COLO668 (cell line): ENCODE data around the gene LRRC46.

ENCODE experiments used
- DNase-seq: peaks from one replicate; lab custom pipeline; 2025; ENCODE audit not compliant: unreplicated experiment; lab: John Stamatoyannopoulos, UW

The LRRC46 gene

DNA sequence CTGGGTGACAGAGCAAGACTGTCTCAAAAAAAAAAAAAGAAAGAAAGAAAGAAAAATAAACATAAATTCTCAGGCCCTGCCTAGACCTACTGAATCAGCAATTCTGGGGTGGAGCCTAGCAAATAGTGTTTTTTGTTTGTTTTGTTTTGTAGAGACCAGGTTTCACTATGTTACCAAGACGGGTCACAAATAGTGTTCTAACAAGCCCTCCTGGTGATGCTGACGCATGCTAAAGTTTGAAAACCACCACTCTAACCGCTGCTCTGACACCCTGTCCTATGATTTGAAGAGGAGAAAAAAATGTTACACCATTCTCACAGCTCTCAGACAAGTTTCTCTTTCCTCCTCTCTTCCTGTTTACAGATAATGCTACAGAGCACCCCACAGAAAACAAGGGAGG, 1.6 kb upstream of the LRRC46 start:
- no peak for DNase-seq

DNA sequence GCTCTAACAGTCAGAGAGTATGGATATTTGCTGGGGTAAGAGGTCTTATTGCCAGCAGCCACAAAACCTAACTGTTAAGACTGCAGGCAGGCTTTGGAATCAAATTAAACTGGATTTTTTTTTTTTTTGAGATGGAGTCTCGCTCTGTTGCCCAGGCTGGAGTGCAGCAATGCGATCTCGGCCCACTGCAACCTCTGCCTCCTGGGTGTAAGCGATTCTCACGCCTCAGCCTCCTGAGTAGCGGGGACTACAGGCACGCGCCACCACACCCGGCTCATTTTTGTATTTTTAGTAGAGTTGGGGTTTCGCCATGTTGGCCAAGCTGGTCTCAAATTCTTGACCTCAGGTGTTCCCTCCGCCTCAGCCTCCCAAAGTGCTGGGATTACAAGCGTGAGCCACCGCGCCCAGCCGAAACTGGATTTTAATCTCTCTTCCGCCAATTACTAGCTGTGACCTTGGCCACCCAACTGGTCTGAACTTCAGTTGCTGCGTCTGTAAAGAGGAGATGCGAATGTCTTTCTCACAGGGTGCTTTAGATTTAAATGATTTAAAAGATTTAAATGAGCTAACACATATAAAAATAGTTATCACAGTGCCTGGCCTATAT, 971 bp upstream of the LRRC46 start:
- no peak for DNase-seq

DNA sequence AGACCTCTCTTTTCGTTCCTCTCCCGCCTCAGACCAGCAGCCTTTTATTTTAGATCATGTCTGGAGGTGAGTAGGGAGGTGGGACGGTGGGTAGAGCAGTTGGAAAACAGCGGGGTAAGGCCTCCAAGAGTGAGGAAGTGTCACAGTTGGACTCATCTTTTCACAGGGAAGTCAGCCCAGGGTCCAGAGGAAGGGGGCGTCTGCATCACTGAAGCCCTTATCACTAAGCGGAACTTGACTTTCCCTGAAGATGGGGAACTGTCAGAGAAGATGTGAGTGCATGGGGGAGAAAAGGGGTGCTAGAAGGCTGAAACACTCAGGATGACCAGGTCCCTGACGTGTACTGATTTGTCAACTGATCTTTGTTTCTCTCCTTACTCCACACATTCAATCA, 461 bp downstream of the LRRC46 start:
- no peak for DNase-seq

DNA sequence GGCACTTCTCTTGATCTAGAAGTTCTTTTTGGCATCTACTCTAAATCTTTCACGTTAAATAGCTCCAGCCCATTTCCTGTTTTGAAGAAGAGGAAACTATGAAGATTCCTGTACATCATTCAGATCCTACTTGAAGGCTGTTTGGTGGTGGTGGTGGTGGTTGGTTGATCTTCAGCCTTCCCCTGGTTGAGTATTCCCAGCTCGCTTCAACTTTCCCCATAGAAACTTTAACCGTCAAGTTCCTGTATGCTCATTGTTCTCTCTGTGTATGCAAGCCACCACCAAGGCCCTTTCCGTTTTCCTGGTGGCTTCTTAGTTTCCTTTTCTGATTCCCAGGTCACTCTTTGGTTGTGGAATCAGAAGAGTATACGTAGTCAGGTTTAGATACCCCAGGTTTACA, 3.3 kb downstream of the LRRC46 start:
- DNase-seq: no peak

DNA sequence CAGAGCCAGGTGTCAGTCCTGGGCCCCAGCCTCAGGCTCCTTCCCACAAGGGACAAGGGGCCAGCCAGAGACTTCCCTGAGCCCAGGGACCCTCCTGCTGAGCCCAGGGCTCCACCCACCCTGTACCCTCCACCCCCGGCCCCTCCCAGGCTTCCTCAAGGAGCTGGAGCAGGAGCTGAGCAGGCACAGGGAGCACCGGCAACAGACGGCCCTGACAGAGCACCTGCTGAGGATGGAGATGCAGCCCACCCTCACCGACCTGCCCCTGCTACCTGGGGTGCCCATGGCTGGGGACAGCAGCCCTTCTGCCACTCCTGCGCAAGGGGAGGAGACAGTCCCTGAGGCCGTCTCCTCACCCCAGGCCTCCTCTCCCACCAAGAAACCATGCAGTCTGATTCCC, 5.1 kb downstream of the LRRC46 start:
- DNase-seq: no peak

DNA sequence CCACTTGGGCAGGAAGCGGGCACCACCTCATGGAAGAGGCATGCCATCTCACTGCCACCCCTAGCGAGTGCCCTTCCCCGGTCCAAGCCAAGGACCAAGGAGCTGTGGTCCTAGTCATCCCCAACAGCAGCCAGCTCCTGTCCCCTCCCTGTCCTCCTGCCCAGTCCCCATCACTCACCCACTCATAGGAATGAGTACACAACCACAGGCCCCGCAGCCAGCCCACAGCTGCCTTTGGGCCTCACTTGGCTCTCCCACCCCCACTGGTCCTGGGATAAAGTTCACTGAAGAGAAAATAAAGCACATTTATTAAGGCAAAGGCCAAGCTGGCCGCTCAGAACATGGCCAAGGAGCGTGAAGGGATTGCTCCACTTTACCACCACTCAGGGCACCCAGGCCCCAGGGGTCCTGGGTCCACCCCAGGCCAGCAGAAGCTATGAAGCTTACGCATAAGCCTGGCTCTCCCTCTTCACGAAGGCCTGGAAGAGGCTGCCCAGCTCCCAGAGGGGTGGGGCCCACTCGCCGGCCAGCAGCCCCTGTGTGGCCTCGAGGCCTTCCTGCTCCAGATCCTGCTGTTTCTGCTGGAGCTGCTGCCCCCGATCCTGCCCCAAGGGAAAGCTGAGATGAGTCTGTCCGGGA, 6.0 kb downstream of the LRRC46 start:
- DNase-seq: no peak

DNA sequence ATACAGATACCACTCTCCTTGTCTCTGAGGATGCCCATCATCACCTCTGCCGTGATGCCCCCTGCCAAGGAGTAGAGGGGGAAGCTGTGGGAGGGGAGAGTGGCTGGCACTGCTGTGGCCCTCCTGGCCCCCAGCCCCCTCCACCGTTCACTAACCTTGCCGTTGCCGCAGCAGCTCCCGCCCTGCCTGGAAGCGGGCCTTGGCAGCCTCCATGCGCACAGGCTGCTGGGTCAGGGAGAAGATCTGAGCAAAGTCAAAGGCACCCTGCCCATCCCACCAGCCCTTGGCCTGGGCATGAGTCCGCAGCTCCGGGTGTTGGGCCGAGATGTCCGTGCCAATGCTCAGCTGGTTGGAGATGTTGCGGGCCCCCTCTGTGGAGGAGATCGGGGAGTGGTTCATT, 7.2 kb downstream of the LRRC46 start:
- DNase-seq: no peak

DNA sequence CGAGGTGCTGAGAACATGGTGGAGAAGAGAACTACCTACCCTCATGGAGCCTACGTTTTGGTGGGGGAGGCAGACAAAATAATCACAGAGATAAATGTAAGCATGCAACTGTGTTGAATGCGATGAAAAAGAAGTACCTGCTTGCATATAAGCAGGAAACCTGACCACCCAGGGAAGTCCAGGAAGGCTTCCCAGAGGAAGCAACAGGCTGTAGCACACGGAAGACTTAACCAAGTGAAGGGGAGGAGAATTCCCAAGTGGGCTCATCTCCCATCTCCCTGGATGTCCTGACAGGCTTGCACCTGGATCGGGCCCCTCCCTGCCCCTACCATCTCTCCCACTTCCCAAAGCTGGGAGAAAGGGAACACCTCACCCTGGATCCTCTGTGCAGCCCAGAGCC, 7.6 kb downstream of the LRRC46 start:
- DNase-seq: no peak

DNA sequence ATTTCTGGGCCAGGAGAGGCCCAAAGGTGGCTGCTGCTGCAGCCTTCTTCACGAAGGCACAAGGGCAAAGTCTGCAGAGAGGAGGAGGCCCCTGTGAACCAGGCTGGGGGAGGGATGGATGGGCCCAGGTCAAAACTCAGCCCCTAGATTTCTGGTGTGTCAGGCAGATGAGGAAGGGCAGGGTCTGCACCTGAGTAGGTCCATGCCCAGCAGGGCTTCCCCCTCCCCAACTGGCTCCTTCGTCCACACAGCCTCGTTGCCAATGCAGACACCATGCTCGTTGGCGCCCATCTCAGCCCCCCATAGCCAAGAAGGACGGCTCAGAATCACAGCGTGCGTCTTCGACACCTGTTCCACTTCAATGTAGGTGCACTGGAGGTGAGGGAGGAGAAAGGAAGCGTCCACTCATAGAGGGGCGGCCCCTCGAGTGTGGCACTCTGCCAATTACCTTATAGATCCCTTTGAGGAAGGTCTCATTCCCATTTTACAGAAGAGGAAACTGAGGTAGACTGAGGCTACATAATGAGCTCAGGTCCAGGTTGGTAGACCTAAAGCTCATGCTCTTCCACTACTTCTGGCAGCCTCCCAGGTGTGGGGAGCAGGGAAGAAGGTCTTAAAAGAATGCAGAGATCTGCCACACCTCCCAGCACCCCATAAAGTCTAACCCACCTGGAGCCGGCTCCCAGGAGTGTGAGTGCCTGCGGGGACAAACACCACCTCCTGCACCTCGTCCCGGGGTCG, 8.7 kb downstream of the LRRC46 start:
- DNase-seq: no peak

DNA sequence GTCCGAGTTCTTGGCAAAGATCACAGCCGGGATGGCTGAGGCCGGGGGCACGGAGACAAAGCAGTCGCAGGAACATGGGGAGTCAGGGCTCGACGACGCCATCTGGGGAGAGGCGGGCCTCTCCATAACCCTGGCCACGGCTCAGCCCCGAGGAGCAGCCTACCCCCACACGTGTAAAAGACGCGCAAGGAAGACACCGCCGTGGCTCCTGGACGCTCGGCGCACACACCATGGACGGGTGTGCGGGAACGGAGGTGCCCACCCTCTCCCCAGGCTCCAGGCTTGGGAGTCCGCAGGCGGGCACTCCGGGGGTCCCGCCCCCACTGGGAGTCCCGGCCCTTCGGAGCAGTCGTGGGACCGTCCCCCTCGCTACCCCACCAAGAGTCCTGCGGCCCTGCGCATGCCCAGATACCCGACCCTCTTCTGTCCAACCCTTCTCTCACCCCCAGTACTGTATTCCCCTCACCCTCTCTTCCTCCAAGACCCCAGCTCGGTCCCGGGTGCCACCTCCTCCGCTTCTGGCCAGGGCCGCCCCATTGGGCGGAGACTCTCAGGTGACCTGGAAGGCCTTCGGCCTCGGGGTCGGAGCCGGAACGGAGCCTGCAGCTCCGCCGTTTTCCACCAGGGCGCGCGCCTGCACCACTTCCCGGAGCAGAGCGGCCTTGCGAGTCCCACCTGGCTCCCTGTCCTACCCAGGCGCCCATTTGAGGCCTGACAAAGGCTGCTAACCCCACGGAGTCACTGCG, 9.4 kb downstream of the LRRC46 start, which contains the start of gene SCRN2:
TSS of gene SCRN2 (minus strand) at position 532 of the 746 bp plus-strand sequence. CDS start at position 102, 430 bp downstream.
- peak; percentile 77 for DNase-seq

DNA sequence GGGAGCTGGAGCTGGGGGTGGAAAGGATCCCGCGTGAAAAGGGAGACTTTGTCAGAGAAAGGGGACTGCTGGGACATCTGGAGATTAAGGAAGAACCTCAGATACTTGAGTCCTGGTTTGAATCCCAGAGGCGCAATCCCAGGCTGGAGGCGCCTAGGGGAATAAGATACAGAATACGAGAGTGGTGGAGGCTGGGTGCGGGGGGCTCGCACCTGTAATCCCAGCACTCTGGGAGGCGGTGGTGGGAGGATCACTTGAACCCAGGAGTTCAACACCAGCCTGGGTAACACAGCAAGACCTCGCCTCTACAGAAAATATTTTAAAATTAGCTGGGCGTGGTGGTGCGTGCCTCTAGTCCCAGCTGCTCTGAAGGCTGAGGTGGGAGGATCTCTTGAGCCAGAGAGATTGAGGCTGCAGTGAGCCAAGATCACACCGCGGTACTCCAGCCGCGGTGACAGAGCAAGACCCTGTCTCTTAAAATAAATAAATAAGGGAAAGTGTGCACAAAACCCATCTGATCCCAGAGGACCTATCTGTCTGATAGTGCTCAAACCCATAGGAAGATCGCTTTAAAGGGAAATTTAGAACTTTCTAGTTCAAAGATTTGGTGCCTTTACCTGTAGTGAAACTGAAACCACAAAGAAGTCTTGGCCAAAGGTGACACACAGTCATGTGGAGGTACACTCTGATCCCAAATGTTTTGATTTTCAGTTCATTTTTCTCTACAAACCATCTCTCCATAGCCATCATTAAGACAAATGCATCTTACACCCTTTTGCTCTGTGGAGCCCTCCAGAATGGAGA, 10.2 kb downstream of the LRRC46 start:
- no peak for DNase-seq

DNA sequence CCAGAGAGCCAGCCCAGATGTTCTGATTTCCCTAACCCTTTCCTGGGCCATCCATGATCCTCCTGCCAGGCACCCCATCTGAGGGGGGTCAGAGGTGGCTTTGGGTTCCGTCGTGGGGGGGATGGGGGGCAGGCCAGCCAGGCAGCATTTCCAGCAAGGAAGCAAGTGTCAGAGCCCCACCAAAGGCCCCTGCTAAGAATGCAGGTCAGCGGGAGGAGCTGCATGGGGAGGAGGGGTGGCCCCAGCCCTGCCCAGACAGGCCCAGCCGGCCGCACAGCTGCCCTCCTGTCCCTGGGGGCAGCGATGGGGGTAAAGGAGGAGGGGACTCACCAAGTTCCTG, 11.9 kb downstream of the LRRC46 start:
- DNase-seq: peak; percentile 16

DNA sequence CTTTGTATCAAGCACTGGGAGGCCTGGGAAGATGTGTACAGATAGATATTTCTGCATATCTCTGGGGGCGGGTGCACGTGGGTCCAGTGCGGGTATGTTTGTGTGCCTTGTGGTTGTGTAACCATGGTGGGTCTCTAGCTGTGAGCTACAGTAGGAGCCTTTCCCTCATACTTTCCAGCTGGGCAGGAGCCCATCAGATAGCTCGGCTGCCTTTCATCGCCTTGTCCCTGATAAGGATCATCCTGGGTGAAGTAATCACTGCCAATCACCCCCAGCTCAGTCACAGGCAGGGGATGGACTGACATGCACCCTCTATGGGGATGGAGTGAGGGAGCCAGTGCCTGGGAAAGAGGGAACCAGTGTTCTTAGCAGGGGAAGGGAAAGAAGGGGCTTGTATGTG, 12.8 kb downstream of the LRRC46 start:
- no peak for DNase-seq

DNA sequence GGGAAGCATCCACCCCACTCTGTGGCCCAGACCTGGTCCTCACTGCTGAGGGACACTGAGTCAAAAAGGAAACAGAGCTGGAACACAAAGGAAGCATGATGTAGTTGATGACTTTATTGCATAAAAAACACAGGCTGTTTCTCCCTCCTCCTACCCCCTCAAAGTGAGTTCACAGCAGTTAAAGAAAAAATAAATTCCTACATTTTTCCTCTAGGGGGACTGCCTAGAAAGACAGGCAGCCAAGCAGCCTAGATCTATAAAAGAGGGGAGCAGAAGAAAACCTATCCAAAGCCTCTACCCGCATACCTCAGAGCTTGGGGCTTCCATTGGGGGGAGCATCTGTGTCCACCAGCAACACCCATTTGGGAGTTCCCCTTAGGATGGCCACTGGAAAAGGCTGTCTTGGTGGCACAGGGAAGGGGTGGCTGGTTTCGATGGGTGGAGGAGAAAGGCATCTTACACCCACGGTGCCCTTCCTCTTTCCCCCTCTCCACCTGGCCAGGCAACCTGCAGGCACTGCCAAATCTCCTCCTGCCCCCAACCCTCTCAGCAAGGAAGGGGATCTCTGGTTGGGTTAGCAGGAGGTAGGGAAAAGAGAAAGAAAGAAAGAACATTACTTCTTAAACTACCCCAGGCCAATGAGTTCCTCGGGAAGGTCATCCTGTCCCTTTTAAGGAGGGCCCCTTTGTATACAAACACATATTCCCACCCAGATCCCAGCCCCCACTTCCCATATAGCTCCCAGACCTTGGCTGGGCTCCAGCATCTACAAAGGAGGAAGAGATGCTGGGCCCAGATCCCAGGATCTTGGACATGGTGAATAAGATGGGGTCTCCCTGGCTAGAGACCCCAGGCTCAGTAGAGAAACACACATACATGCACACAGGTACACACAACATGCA, 13.6 kb downstream of the LRRC46 start:
- no peak for DNase-seq

DNA sequence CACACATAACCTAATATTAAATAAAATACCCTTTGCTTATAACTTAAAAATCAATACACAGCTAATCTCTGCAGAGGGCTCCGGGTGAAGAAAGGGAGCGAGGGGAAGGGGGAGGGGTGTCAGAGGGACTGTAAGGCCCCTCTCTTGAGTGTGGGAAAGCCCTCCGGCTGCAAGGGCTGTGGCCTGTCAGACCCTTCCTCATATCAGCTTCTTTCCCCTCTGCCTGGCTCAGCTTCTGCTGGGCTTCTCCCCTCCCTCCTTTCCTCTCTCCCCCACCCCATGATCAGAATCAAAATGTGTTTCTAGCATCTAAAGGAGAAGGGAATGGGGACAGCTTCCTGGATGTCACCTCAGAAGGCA, 14.2 kb downstream of the LRRC46 start:
- DNase-seq: no peak

DNA sequence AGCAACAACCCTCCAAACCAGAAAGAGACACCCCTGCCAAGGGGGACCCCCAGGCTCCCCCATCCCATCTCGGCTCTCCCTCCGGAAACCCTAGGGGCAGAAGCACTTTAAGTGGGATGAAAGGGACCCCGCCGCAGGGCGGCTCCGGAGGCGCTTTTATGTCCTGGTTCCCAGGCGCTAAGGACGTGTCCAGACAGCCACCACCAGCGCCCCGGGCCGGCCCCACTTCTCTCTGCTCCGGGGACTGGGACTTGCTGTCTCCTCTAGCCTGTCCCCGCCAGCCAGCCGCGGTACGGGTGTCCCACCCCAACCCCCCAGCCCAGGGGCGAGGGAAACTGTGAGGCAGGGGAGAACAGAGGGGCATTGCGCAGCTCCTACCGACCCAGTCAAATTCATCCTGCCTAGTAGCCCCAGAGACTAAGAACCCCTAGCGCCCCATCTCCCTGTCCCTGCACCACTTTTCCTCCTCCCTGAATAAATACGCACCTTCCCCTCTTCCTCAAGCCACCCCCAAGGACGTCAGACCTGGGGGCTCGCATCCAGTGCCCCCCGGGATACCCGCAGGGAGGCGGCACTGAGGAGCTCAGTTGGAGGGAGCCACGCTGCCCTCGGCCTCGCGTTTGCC, 15.4 kb downstream of the LRRC46 start:
- DNase-seq: no peak

DNA sequence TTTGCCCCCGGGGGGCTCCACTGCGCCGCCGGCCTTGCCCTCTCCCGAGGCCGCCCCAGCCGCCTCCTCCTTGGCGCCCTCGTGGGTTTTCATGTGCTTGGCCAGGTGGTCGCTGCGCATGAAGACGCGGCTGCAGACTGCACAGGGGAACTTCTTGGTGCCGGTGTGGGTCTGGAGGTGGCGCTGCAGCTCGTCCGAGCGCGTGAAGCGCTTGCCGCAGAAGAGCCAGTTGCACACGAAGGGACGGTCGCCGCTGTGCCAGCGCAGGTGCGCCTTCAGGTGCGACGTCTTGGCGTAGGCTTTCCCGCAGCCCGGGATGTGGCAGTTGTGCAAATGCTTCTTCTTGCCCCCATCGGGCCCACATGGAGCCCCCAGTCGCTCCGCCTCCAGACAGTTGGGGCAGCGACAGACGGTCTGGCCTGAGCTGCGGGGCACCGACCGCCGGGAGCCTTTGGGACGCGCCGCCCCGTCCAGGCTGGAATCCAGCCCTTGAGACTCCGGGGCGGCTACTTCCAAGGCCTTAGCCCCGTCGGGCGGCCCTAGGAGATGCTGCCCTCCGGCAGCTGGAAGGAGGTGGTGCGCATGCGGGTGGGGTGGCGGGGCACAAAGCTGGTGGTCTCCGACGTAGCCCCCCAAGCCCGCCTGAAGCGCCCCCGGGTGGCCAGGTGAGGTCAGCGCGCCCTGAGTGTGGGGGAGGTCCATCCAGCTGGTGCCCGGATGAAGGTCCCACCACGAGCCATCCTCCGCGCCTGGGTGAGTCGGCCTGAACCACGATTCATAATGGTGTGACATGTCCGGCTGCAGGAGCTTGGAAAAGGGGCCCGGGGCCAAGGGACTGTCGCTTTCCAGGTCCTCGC, 16.1 kb downstream of the LRRC46 start:
- no peak for DNase-seq

DNA sequence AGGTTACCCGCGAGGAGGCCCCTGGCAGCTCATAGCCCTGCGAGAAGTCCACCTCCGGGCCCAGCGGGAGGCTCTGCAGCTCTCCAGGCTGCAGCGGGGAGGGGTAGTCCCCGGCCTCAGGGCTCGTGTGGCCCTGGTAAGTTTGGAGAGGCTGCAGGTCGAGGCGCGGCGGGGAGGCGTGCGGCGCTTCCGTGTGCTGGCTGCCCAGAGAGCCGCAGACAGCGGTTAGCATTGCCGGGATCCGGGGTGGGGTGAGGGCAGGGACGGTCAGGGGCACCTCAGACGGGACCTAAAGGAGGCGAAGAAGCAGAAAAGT, 16.7 kb downstream of the LRRC46 start:
- no peak for DNase-seq

DNA sequence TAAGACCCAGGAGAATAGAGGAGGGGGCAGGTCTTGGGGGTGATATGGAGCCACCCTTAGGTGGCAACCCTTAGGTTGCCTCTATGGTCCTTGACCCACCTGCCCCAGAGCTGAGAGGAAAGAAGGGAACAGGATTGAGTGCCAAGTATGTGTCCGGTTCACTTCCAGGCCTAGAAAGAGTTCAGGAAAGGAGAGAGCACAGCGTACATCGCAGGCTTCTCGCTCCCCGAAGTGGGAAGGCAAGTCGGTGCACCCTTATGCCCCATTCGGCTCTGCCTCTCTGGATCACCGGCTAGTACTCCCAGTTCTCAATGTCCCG, 18.9 kb downstream of the LRRC46 start:
- DNase-seq: no peak
